Measurements from ENCODE around the gene INTS11.
"Not testable (repeated sequence)": the region's sequence is repeated elsewhere in the genome, so short reads cannot be mapped to it uniquely, and the experiment has no call there.

INTS11 gene

DNA sequence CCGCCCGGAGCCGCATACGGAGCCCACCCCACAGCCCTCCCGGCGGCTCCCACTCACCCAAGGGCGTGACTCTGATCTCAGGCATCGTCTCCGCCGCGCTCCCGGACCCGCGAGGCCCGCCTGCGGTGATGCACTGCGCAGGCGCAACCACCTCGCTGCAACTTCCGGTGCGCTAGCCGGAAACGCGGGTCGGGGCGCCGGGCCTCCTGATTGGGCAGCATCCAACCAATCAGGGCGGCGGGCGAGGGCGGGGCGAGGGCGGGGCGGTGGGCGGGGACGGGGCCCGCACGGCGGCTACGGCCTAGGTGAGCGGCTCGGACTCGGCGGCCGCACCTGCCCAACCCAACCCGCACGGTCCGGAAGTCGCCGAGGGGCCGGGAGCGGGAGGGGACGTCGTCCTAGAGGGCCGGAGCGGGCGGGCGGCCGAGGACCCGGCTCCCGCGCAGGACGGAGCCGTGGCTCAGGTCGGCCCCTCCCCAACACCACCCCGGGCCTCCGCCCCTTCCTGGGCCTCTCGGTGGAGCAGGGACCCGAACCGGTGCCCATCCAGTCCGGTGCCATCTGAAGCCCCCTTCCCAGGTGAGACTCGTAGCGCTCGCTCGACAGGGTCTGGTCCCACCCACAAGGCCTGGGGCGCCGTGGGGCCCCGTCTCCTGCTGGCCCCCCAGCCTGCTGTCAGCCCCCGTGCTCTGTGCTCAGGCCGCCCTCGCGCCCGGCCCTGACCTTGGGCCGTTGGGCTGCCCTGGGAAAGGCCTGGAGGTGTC lies at the start of gene INTS11, which contains the start of gene CPTP:
INTS11 (minus strand) TSS at position 137 of the 764 bp plus-strand sequence; CDS start at position 85, 52 bp downstream.
CPTP (plus strand) TSS at position 279 of the 764 bp plus-strand sequence. CDS start 2,109 bp downstream, outside the sequence.
- DNase-seq = peak; percentile 46

- DNase-seq = no peak
Observed at GRCh38 chr1:1373815-1374588, 49.5 kb upstream of the INTS11 start.

- no peak for DNase-seq
Observed at GRCh38 chr1:1373051-1373814, 48.8 kb upstream of the INTS11 start.

DNA sequence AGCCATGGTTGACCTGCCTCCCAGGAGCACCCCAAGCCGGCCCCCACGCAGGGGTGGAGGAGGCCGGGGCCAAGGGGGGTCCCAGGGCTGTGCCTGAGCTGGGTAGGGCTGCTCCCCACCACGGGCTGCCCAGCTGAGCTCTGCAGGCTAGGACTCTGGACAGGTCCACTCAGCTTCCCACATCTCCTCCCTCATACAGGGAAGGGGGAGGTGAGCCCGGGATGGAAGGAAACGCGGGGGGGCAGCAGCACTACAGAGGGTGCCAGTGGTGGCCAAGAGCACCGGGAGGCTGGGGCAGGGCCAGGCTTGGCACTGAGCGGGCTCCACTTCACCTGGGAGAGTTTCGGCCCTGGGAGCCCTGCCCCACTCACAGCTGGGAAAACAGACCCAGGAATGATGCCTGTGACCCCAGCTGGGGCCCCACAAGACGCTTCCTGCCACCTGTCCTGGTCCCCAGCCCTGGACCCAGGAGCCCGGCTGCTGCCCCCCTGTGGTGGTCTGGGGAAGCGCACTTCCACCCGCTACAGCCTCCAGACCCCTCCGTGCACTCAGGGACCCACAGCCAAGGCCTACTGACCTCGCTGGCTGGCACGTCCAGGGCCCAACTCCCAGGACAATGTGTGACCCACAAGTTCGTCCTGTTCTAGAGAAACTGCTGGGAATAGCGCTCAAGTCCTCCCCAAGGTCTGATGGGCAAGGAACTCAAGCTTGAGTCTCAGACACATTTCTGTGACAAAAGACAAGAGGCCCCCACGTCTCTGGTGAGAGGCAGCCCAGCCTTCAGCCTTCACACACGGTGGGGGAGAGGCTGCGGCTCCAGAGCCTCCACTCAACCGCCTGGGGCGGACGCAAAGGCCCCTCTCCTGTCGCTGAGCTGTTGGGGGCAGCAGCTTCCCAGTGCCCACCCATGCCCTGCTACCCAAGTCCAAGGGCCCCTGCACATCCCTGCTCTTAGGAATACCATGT lies 47.6 kb upstream of the INTS11 start:
- no peak for DNase-seq

GRCh38 chr1:1371364-1371745 lies 46.9 kb upstream of the INTS11 start:
- no peak for DNase-seq

- no peak for DNase-seq
Observed at GRCh38 chr1:1370771-1371300, 46.4 kb upstream of the INTS11 start.

DNA sequence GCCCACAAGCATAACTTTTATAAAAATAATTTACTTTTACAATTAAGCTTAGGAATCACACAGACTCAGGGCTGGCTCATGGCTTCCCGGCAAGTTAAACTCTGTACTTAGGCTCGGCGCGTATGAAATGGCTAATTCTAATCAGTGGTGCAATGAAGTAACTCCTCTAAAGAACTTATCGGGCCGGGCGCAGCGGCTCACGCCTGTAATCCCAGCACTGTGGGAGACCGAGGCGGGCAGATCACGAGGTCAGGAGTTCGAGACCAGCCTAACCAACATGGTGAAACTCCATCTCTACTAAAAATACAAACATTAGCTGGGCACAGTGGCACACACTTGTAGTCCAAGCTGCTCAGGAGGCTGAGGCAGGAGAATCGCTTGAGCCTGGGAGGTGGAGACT lies 45.6 kb upstream of the INTS11 start:
- not testable (repeated sequence) for DNase-seq

GRCh38 chr1:1367315-1367714 lies 42.9 kb upstream of the INTS11 start:
- DNase-seq = no peak

- DNase-seq = no peak
Observed at GRCh38 chr1:1366699-1367066, 42.2 kb upstream of the INTS11 start.

DNA sequence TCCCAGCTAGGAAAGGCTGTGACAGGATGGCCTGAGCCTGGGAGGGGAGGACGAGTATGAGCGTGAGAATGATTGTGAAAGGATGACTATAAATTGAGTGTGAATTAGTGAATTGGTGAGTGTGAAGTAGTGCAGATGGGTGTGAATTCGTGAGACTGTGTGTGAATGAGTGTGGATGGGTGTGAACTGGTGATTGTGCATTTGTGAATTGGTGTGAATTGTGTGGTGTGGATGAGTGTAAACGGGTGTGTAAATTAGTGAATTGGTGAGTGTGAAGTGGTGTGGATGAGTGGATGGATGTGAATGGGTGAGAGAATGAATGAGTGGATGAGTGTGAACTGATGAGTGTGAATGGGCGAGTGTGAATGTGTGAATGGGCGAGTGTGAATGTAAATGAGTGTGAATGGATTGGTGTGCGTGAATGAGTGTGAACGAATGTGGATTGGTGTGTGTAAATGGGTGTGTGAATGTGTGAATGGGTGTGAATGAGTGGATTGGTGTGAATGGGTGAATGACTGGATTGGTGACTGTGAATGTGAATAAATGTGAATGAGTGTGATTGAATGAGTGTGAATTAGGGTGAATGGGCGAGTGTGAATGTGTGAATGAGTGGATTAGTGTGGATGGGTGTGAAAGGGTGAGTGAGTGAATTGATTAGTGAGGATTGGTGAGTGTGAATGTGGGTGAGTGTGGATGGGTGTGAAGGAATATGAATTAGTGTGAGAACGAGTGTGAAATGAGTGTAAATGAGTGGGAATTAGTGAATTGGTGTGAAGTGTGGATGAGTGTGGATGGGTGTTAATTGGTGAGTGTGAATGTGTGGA lies 41.6 kb upstream of the INTS11 start:
- DNase-seq = no peak

DNA sequence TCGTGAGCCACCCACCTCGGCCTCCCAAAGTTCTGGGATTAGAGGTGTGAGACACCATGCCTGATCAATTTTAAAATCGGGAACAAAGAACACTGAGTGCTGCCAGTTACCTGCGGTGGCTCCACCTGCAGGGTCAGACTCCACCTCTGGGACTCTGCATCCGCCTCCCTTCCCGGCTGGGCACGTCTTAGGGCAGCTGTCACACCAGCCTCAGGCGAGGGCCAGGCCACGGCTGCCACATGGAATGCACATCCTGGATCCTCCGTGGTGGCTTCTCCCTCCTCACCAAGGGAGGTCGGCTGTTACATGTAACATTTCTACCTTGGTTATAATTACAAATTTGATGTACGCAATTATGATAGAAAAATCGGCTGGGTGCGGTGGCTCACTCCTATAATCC lies 39.8 kb upstream of the INTS11 start:
- DNase-seq = no peak

DNA sequence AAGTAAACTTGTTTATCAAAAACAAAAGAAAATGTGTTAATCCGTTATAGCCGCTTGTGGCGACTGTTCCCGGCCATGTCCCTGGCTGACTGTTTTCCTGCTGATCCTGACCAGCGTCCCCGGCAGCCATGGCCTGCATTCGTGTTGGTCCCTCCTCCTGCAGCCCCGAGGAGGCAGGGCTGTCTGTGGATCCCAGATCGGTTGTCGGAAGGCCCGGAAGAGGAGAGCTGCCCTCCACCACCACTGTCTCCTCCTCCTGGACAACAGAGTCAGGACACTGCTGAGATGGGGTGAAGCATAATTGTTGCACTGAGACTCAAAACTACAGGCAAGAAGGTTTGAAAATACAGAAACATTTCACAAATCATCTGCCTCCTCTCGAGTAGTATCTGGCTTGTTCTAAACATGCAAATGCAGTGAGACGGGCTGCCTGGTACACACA lies 37.5 kb upstream of the INTS11 start:
- no peak for DNase-seq

DNA sequence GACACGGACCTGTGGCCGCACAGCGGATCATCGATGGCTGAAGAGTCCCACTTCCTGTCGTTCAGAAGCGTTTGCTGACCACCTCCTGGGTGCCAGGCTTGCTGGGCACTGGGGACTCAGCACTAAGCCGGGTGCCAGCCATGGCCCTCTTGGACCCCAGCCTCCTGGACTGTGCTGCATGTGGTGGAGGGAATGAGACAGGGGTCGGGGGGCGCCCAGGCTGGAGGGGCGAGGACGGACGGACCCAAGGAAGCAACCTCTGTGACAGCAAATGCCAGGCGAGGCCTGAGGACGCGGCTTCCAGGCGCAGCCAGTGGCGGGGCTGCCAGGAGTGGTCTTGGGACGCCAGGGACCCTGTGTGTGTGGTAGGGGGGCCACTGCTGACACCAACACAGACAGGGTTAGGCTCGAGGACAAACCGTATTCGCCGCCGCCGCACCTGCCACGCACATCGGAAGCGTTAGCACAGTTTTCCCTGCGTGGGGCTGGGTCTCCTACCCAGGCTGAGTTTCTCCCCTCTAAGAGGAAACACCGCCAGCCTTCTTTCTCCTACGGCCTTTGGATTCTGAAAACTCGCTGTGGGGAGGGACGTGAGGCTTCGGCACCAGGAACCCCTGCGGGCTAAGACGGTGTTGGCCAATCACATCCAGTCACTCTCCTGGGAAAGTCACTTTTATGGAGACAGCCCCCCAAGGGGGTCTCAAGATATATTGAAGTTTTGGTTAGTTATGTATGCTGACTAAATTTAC lies 36.9 kb upstream of the INTS11 start:
- DNase-seq = no peak

GRCh38 chr1:1360506-1361169 lies 36.2 kb upstream of the INTS11 start:
- no peak for DNase-seq

DNA sequence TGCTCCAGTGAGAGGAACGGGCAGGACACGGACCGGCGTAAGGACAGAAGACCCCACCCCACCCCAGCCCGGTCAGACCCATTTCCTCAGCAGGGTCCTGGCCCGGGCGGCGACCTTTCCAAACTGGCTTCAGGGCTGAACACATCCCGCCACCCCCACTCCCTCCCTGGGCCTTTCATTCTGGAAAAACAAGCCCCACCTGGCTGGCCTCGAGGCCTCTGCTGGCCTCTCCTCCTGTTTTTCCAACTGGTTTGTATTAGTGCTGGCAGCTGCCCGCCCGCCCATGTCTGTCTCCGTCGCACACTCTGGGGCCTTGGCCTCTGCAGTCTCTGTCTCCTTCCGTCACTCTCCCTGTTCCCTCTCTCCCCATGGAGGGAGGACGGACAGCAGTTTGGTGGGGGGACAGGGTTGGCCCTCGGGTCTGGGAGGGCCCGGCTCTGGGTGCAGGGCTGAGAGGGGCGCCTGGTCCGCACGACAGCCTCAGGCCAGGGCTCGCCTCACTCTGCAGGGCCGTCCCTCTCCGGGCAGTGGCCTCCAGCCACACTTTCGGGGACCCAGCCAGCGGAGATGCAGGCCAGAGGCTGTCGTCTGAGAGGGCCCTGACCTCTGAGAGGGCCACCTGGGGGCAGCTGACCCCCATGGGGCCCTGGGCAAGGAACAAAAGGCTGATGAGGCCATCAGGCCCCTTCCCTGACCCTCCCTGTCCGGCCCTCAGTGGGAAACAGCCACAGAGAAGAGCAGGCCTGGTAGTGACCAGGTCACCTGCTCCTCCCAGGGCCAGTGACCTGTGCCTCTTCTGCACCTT lies 35.4 kb upstream of the INTS11 start:
- no peak for DNase-seq

GRCh38 chr1:1359308-1359663 lies 34.8 kb upstream of the INTS11 start:
- no peak for DNase-seq

GRCh38 chr1:1358433-1359271 lies 34.2 kb upstream of the INTS11 start, which contains the start of gene MXRA8:
Gene MXRA8 (minus strand): TSS chr1:1358555. CDS start chr1:1358504, 51 bp downstream.
- DNase-seq = no peak

Data from DMS 273 treated with DMSO at 0.1 percent for 48 hours (cell line).